Breast epithelium (tissue), 4 donors: Measurements from ENCODE around the gene HIPK3. TPM values are rescaled to one million over a fixed set of nuclear protein-coding genes. Genes with fewer than 3 reads are reported as not detected.
"Not testable (repeated sequence)": the region's sequence is repeated elsewhere in the genome, so short reads cannot be mapped to it uniquely, and the experiment has no call there.

ENCODE experiments used
- DNase-seq, 2 donors: peaks; one replicate each; pipeline ENCODE4 v3.0.0-alpha.2; 2019; ENCODE audit warnings: low spot score in 2 of 2
- H3K27ac ChIP-seq, 2 donors: fragments of 200-600 bp; sonication (generic) in 1 of 2; one replicate each; pipeline ENCODE4 v1.5.1; 2016 to 2019; ENCODE audit warnings: mild to moderate bottlenecking in 1 of 2
- H3K27me3 ChIP-seq, 2 donors: fragments of 200-600 bp; sonication (generic) in 1 of 2; one replicate each; pipeline versions ENCODE4 v1.5.1 to v1.6.0; 2017 to 2019; ENCODE audit warnings: control low read depth in 1 of 2, mild to moderate bottlenecking in 1 of 2
- H3K36me3 ChIP-seq: fragments of 200-600 bp; one replicate; pipeline ENCODE4 v1.5.1; 2019
- H3K4me1 ChIP-seq, 2 donors: fragments of 200-600 bp; sonication (generic); one replicate each; pipeline ENCODE4 v1.5.1; 2016 to 2019; ENCODE audit warnings: control low read depth in 1 of 2
- H3K4me3 ChIP-seq, 3 donors: fragments of 200-600 bp; sonication (generic); 1 replicate in 2 of 3; 2 replicates in 1 of 3; pipeline ENCODE4 v1.5.1; 2016 to 2019; ENCODE audit warnings: mild to moderate bottlenecking in 3 of 3, moderate library complexity in 2 of 3
- H3K9me3 ChIP-seq, 2 donors: fragments of 200-600 bp; sonication (generic) in 1 of 2; one replicate each; pipeline ENCODE4 v1.5.1; 2016 to 2019; ENCODE audit warnings: control low read depth in 1 of 2
- CTCF ChIP-seq, 3 donors: fragments of 450-650 bp; IDR thresholded peaks; one replicate each; pipeline ENCODE4 v1.5.1; 2016 to 2017; ENCODE audit warnings: antibody characterized with exemption in 3 of 3, mild to moderate bottlenecking in 3 of 3, moderate library complexity in 3 of 3
- POLR2A ChIP-seq: fragments of 450-650 bp; IDR thresholded peaks from one replicate; pipeline ENCODE4 v1.6.1; 2016; ENCODE audit warnings: antibody characterized with exemption, mild to moderate bottlenecking, moderate library complexity
- POLR2AphosphoS5 ChIP-seq, 3 donors: sonication (generic); formaldehyde crosslinking; IDR thresholded peaks; one replicate each; pipeline ENCODE4 v1.6.1; 2017; ENCODE audit warnings: antibody characterized with exemption in 3 of 3
- intact Hi-C: fragments of 100-400 bp; cut with DNase I; formaldehyde crosslinking; loops from one replicate; pipeline ENCODE4 v1.15.1; 2023; ENCODE audit warnings: low total_unique reads
- total RNA-seq, 3 donors: library from RNA; depleted of rRNA; stranded (reverse); fragments of >200 nt; gene quantifications; one replicate each; pipeline ENCODE4 v1.1.0, GENCODE V29; 2016

HIPK3 gene
- total RNA-seq, 3 donors from 2014 or later, result 200 to 223 (median 202) TPM

- intact Hi-C loops, result no loop called here
- H3K4me3 ChIP-seq, result no peak overlapping the region
- DNase-seq, result no peak
- TF ChIP-seq POLR2A (no peak), CTCF (IDR thresholded peaks at IDR 0.05) (no peak), POLR2AphosphoS5 (IDR thresholded peaks at IDR 0.05) (no peak)
- no peaks in the 10 kb centered on the region for H3K27me3 ChIP-seq
- H3K27ac ChIP-seq, result no peak overlapping the region
- H3K9me3 ChIP-seq, result no peaks in the 10 kb centered on the region
- H3K36me3 ChIP-seq, result no peaks in the 10 kb centered on the region
- no peaks in the 10 kb centered on the region for H3K4me1 ChIP-seq
These were observed 43.0 kb upstream of the HIPK3 start for GRCh38 chr11:33214187-33214586.

- Histone ChIP-seq H3K4me3 (no peak overlapping the region), H3K4me1 (no peaks in the 10 kb centered on the region), H3K9me3 (no peaks in the 10 kb centered on the region), H3K36me3 (no peaks in the 10 kb centered on the region), H3K27ac (no peak overlapping the region), H3K27me3 (no peaks in the 10 kb centered on the region)
- no peak for DNase-seq
- intact Hi-C loops, result no loop called here
- TF ChIP-seq POLR2AphosphoS5 (IDR thresholded peaks at IDR 0.05), result no peak
- TF ChIP-seq CTCF (IDR thresholded peaks at IDR 0.05), result no peak
- TF ChIP-seq POLR2A, result no peak
These were observed 42.4 kb upstream of the HIPK3 start for GRCh38 chr11:33214767-33215166.

GRCh38 chr11:33216676-33217075, 40.5 kb upstream of the HIPK3 start:
- H3K9me3 ChIP-seq, H3K4me3 ChIP-seq, intact Hi-C loops: not testable (repeated sequence)

GRCh38 chr11:33222052-33222750, 35.0 kb upstream of the HIPK3 start:
- Histone ChIP-seq H3K36me3 (no peaks in the 10 kb centered on the region), H3K4me3 (no peak overlapping the region), H3K27me3 (no peaks in the 10 kb centered on the region), H3K4me1 (no peaks in the 10 kb centered on the region), H3K9me3 (no peaks in the 10 kb centered on the region), H3K27ac (no peak overlapping the region)
- no peak for DNase-seq
- intact Hi-C loops, result no loop called here
- TF ChIP-seq CTCF (IDR thresholded peaks at IDR 0.05) (no peak), POLR2A (no peak), POLR2AphosphoS5 (IDR thresholded peaks at IDR 0.05) (no peak)

More at GRCh38 chr11:33216676-33217075, 40.5 kb upstream of the HIPK3 start:
- not testable (repeated sequence) for H3K36me3 ChIP-seq, H3K27ac ChIP-seq, H3K4me1 ChIP-seq, DNase-seq, H3K27me3 ChIP-seq

- intact Hi-C loops, result no loop called here
- no peak overlapping the region for H3K4me3 ChIP-seq
- no peaks in the 10 kb centered on the region for H3K36me3 ChIP-seq
- H3K27me3 ChIP-seq, result no peaks in the 10 kb centered on the region
- no peak for DNase-seq
- no peak overlapping the region for H3K27ac ChIP-seq
- TF ChIP-seq POLR2AphosphoS5 (IDR thresholded peaks at IDR 0.05), result no peak
- no peak for TF ChIP-seq POLR2A
- no peak for TF ChIP-seq CTCF (IDR thresholded peaks at IDR 0.05)
- H3K9me3 ChIP-seq, result no peaks in the 10 kb centered on the region
- no peaks in the 10 kb centered on the region for H3K4me1 ChIP-seq
These were observed 31.8 kb upstream of the HIPK3 start for GRCh38 chr11:33225371-33225770.
